ENCODE results near the gene GALNT7.

Gene GALNT7

DNA sequence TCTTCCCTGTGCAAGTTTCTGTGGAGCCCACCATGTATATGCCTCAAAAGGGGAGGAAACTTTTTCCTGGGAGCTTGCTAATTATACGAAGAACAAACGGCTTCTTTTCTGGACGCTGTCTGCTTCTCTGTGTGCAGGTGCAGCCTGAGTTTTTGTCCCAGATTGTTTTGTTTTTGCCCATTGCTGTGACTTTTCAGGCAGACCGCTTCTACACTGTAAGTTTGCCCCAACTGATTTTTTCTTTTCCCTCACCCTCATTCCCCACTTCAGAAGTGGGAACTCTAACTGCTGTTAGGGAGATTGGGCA, 113.6 kb downstream of the GALNT7 start:
- TF ChIP-seq, protein P1, sequence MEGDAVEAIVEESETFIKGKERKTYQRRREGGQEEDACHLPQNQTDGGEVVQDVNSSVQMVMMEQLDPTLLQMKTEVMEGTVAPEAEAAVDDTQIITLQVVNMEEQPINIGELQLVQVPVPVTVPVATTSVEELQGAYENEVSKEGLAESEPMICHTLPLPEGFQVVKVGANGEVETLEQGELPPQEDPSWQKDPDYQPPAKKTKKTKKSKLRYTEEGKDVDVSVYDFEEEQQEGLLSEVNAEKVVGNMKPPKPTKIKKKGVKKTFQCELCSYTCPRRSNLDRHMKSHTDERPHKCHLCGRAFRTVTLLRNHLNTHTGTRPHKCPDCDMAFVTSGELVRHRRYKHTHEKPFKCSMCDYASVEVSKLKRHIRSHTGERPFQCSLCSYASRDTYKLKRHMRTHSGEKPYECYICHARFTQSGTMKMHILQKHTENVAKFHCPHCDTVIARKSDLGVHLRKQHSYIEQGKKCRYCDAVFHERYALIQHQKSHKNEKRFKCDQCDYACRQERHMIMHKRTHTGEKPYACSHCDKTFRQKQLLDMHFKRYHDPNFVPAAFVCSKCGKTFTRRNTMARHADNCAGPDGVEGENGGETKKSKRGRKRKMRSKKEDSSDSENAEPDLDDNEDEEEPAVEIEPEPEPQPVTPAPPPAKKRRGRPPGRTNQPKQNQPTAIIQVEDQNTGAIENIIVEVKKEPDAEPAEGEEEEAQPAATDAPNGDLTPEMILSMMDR (IDR thresholded peaks at IDR 0.05; ENCODE audit: extremely low read depth, missing control alignments): no peak
- no peak for DNase-seq (ENCODE audit: low spot score)

DNA sequence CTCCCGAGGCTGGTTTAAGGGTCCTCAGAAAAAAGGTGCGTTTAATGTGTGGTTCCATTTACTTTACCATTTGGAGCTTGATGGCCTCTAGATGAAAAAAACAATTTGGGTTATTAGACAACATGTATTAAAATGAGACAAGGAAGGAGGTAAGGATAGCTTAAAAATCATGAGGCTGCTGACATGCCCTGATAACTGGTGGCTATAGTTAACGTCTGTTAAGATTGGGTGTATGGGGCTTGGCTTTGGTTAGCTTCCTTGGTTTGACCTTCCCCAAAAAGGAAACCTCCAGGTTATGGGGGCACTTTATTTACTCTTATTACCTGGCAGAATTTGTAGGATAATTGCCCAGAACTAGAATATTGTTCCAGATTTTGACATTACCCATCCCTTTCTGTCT, 114.0 kb downstream of the GALNT7 start:
- TF ChIP-seq, protein P1 (IDR thresholded peaks at IDR 0.05; ENCODE audit: extremely low read depth, missing control alignments): no peak
- no peak for DNase-seq (ENCODE audit: low spot score)

DNA sequence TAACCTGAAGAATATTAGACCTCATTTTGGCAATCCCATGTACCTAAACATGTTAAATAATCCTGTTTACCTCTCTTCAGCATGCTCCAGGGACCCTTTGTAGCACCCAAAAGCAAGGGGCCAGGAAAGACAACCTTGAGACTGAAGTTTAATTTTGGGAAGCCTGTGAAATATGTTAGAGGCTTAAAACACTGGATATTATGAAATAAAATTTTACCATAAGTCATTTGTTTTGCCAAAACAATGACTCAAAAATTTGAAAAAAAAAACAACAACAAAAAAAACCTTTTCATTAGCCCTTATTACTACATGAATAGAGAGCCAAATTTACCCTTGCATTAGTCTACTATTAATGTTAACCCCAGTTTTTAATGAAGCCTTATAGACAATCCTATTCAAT, 115.9 kb downstream of the GALNT7 start:
- TF ChIP-seq, protein P1 (IDR thresholded peaks at IDR 0.05; ENCODE audit: extremely low read depth, missing control alignments): no peak
- DNase-seq (ENCODE audit: low spot score): no peak

DNA sequence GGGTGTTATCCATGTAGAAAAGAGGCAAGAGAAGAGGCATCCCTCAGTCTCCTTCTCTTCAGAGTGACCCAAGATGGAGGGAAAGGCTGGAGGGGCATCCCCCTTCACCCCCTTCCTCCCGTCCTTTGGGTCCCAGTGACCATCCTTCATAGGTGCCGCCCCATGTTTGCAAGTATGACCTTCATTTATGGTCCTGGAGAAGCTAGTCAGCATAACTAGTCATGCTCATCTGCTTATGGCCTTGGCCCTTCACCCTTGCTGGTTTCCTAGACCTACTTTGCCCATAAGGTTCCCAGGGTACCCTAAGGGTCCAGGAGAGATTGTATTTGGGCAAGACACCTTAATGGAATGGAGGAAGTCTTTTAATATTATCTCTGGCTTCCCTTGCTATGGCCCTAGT, 118.9 kb downstream of the GALNT7 start:
- no peak for DNase-seq (ENCODE audit: low spot score)
- TF ChIP-seq, protein P1 (IDR thresholded peaks at IDR 0.05; ENCODE audit: extremely low read depth, missing control alignments): no peak

DNA sequence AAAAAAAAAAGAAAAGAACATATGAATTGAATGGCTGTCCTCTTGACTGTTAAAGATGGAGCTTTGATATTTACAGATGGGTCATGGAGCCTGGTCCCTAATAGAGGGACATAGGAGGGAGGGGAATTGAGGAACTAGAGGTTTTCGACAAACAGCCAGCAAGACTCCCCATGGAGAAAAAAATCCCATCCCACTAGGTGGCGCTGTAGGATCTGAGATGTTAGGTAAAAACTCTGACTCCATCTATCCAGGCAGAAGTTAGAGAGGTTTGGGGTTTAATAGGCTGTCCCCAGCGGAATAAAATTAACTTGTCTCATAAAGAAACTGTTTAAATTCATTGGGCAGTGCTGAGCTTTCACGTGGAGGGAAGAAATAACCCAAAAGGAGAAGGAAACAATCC, 119.7 kb downstream of the GALNT7 start:
- peak; percentile 18 for DNase-seq (ENCODE audit: low spot score)
- TF ChIP-seq, protein P1 (IDR thresholded peaks at IDR 0.05; ENCODE audit: extremely low read depth, missing control alignments): peak; percentile 17

DNA sequence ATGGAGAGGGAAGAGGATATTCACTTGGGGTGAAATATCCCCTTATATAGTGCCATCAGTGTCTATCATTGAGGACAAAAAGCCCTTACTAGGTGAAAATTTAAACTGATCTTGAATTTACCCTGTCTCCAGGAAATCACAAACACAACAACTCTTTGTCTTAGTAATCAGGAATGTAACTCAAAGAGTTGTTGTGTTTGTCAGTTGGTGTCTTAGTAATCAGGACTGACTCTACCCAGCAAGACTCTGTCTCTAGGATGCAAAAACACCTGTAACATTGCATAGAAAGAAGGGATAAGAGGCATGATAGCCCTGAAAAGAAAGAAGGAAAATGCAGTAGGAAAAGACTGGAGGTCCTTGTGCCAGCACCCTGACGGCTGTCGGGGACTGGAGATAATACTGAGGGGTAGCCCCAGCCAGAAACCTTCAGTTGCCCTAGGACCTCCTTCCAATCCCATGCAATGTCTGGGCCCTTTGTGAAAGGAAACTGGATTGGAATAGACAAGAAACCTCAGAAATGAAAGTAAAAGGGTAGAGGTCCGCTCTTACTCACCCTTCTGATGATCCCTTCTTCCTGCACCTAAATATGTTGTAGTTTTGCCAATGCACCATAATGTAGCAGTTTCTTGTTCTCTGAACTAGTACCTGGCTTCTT, 120.2 kb downstream of the GALNT7 start:
- DNase-seq (ENCODE audit: low spot score): no peak
- TF ChIP-seq, protein P1 (IDR thresholded peaks at IDR 0.05; ENCODE audit: extremely low read depth, missing control alignments): no peak

DNA sequence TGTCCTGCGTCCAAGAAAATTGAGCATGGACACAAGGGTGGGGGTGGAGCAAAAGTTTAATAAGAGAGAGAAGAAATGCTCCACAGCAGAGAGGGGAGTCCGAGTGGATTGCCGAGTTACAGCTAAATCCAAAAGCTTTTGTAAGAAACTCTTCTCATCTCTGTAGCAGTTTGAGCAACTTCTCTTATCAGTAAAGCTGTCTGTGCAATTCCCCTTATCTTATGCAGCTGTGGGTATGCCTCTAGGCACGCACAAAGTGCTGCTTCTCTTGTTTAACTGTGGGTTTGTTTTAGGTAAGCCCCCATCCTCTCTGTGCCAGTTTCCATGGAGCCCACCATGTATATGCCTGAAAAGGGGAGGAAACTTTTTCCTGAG, 120.7 kb downstream of the GALNT7 start:
- no peak for DNase-seq (ENCODE audit: low spot score)
- TF ChIP-seq, protein P1 (IDR thresholded peaks at IDR 0.05; ENCODE audit: extremely low read depth, missing control alignments): no peak
